ENCODE measurements around the gene AKT2. TPM values are rescaled to one million over a fixed set of nuclear protein-coding genes. Genes with fewer than 3 reads are reported as not detected.
A peak's percentile ranks its signal among the peaks of the same experiment; 100 is the strongest.

AKT2 gene
- total RNA-seq, 1 experiment from 2014 or later: 146 TPM

DNA sequence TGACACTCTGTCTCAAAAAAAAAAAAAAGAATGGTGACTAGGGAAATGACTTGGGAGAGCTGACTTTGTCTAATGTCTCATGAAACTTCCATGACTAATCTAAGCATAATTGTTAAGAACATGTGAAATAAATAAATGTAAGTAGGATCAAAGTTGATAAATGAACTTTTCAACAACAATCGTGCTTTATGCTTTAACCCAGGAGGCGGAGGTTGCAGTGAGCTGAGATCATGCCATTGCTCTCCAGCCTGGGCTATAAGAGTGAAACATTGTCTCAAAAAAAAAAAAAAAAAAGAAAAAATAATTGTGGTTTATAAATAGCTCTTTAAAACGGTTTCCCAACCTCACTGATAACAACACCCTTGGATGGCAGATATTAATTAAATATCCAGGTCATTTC, 12.9 kb upstream of the AKT2 start:
- intact Hi-C loops (cut with micrococcal nuclease; ENCODE audit: unreplicated experiment): no loop called here
- no peaks in the 10 kb centered on the region for H3K9me3 ChIP-seq (ENCODE audit: low read depth, low read length, poor library complexity, severe bottlenecking)
- H3K36me3 ChIP-seq (ENCODE audit: insufficient read depth, low read length, poor library complexity, severe bottlenecking): no peaks in the 10 kb centered on the region
- CTCF ChIA-PET: no interaction called here
- H3K27me3 ChIP-seq (replicated peaks; ENCODE audit: insufficient read depth, low read depth, low read length, poor library complexity): no peaks in the 10 kb centered on the region
- no peak for DNase-seq (ENCODE audit: low spot score)
- no TSS peak for BruUV-seq (replicated peaks)
- H3K4me3 ChIP-seq (ENCODE audit: low read depth, low read length, poor library complexity, severe bottlenecking): no peak overlapping the region
- TF ChIP-seq CTCF (conservative IDR thresholded peaks at IDR 0.05; ENCODE audit: low read depth, low read length): no peak
- TF ChIP-seq EZH2 (IDR thresholded peaks at IDR 0.05; ENCODE audit: borderline replicate concordance, low read depth, low read length, poor library complexity, severe bottlenecking): no peak
- H3K27ac ChIP-seq (ENCODE audit: low read depth, low read length, poor library complexity, severe bottlenecking): no peak overlapping the region
- H3K4me1 ChIP-seq (ENCODE audit: insufficient read depth, low read length, poor library complexity, severe bottlenecking): peaks cover 9% of the 10 kb centered on the region
- POLR2A ChIA-PET (ENCODE audit: low non-redundant PET): no interaction called here

- Histone ChIP-seq H3K27ac (ENCODE audit: low read depth, low read length, poor library complexity, severe bottlenecking) (no peak overlapping the region), H3K9me3 (ENCODE audit: low read depth, low read length, poor library complexity, severe bottlenecking) (no peaks in the 10 kb centered on the region), H3K4me1 (ENCODE audit: insufficient read depth, low read length, poor library complexity, severe bottlenecking) (no peaks in the 10 kb centered on the region), H3K4me3 (ENCODE audit: low read depth, low read length, poor library complexity, severe bottlenecking) (no peak overlapping the region), H3K27me3 (replicated peaks; ENCODE audit: insufficient read depth, low read depth, low read length, poor library complexity) (no peaks in the 10 kb centered on the region), H3K36me3 (ENCODE audit: insufficient read depth, low read length, poor library complexity, severe bottlenecking) (no peaks in the 10 kb centered on the region)
- no peak for TF ChIP-seq CTCF (conservative IDR thresholded peaks at IDR 0.05; ENCODE audit: low read depth, low read length)
- no peak for TF ChIP-seq EZH2 (IDR thresholded peaks at IDR 0.05; ENCODE audit: borderline replicate concordance, low read depth, low read length, poor library complexity, severe bottlenecking)
- CTCF ChIA-PET: no interaction called here
- POLR2A ChIA-PET (ENCODE audit: low non-redundant PET): no interaction called here
- no TSS peak for BruUV-seq (replicated peaks)
- intact Hi-C loops (cut with micrococcal nuclease; ENCODE audit: unreplicated experiment): no loop called here
- no peak for DNase-seq (ENCODE audit: low spot score)
These were observed 9.4 kb upstream of the AKT2 start for GRCh38 chr19:40294560-40294959.

GRCh38 chr19:40286971-40287421, 1.9 kb upstream of the AKT2 start:
- BruUV-seq (replicated peaks): no TSS peak
- DNase-seq (ENCODE audit: low spot score): no peak
- TF ChIP-seq EZH2 (IDR thresholded peaks at IDR 0.05; ENCODE audit: borderline replicate concordance, low read depth, low read length, poor library complexity, severe bottlenecking): no peak
- no peak for TF ChIP-seq CTCF (conservative IDR thresholded peaks at IDR 0.05; ENCODE audit: low read depth, low read length)
- H3K27me3 ChIP-seq (replicated peaks; ENCODE audit: insufficient read depth, low read depth, low read length, poor library complexity): no peaks in the 10 kb centered on the region
- intact Hi-C loops (cut with micrococcal nuclease; ENCODE audit: unreplicated experiment): loop anchor here (10.0 kb wide), 1 partner anchor 142 kb away; no protein-coding TSS in a partner anchor
- no peaks in the 10 kb centered on the region for H3K9me3 ChIP-seq (ENCODE audit: low read depth, low read length, poor library complexity, severe bottlenecking)
- ChIA-PET POLR2A (ENCODE audit: low non-redundant PET) (no interaction called here), CTCF (no interaction called here)
- no peak overlapping the region for H3K4me3 ChIP-seq (ENCODE audit: low read depth, low read length, poor library complexity, severe bottlenecking)
- H3K27ac ChIP-seq (ENCODE audit: low read depth, low read length, poor library complexity, severe bottlenecking): peak overlapping the region; percentile 86
- H3K4me1 ChIP-seq (ENCODE audit: insufficient read depth, low read length, poor library complexity, severe bottlenecking): peaks cover 32% of the 10 kb centered on the region
- no peaks in the 10 kb centered on the region for H3K36me3 ChIP-seq (ENCODE audit: insufficient read depth, low read length, poor library complexity, severe bottlenecking)
